Upper lobe of left lung (tissue), 6 donors: Measurements from ENCODE around the gene ADAP1. TPM values are rescaled to one million over a fixed set of nuclear protein-coding genes. Genes with fewer than 3 reads are reported as not detected.

Experiments used
- ATAC-seq, 2 donors: fragments of 200-7000 bp; cut with Tn5 transposase; one replicate each; pipeline ENCODE4 v1.9.1; 2022; ENCODE audit warnings: mild to moderate bottlenecking in 2 of 2, moderate library complexity in 2 of 2; ENCODE audit not compliant: low FRiP score in 2 of 2
- DNase-seq, 2 donors: peaks; one replicate each; pipeline ENCODE4 v3.0.0-alpha.2; 2019 to 2020
- H3K27ac ChIP-seq, 4 donors: fragments of 200-600 bp; sonication (generic); one replicate each; pipeline ENCODE4 v1.5.1; 2016 to 2019
- H3K27me3 ChIP-seq, 4 donors: fragments of 200-600 bp; sonication (generic); one replicate each; pipeline ENCODE4 v1.5.1; 2017 to 2019
- H3K36me3 ChIP-seq, 4 donors: fragments of 200-600 bp; sonication (generic); one replicate each; pipeline ENCODE4 v1.5.1; 2016 to 2019
- H3K4me1 ChIP-seq, 4 donors: fragments of 200-600 bp; sonication (generic); one replicate each; pipeline ENCODE4 v1.5.1; 2018 to 2019
- H3K4me3 ChIP-seq, 4 donors: fragments of 200-600 bp; sonication (generic); one replicate each; pipeline ENCODE4 v1.5.1; 2017 to 2019; ENCODE audit warnings: mild to moderate bottlenecking in 2 of 4, moderate library complexity in 1 of 4
- H3K9me3 ChIP-seq, 4 donors: fragments of 200-600 bp; sonication (generic); one replicate each; pipeline ENCODE4 v1.5.1; 2018 to 2019
- CTCF ChIP-seq, 6 experiments: fragments of 450-650 bp in 4 of 6; fragments of 200-600 bp in 2 of 6; sonication (generic) in 2 of 6; IDR thresholded peaks; one replicate each; pipeline ENCODE4 v1.5.1; 2016 to 2019; ENCODE audit warnings: antibody characterized with exemption in 6 of 6
- EP300 ChIP-seq, 4 donors: sonication (generic); formaldehyde crosslinking; IDR thresholded peaks; one replicate each; pipeline ENCODE4 v1.5.1; 2017; ENCODE audit warnings: antibody characterized with exemption in 4 of 4, control low read depth in 2 of 4
- POLR2A ChIP-seq, 4 donors: fragments of 450-650 bp; IDR thresholded peaks; one replicate each; pipeline ENCODE4 v1.5.1; 2016 to 2017; ENCODE audit warnings: antibody characterized with exemption in 4 of 4, mild to moderate bottlenecking in 2 of 4
- POLR2AphosphoS5 ChIP-seq, 2 donors: sonication (generic); formaldehyde crosslinking; IDR thresholded peaks; one replicate each; pipeline ENCODE4 v1.5.1; 2017; ENCODE audit warnings: antibody characterized with exemption in 2 of 2
- WGBS, 2 donors: methylation state at CpG; one replicate each; pipeline ENCODE4 v1.1.5; 2017 to 2018; 5-methylcytosine and 5-hydroxymethylcytosine counted together
- total RNA-seq, 6 donors: library from RNA; depleted of rRNA in 4 of 6; stranded (reverse); fragments of >200 nt in 4 of 6; gene quantifications; one replicate each; pipeline versions ENCODE4 v1.1.0 to v1.2.1, GENCODE V29; 2016 to 2021
- donor health status: DM: no; HTN: no; CAD: no; lungs with moderate emphysema.
- donor health status: DM: no; HTN: yes; CAD: no; lungs with severe emphysema.

The ADAP1 gene
- total RNA-seq, 6 donors from 2014 or later: 31.0 to 109 (median 37.5) TPM

DNA sequence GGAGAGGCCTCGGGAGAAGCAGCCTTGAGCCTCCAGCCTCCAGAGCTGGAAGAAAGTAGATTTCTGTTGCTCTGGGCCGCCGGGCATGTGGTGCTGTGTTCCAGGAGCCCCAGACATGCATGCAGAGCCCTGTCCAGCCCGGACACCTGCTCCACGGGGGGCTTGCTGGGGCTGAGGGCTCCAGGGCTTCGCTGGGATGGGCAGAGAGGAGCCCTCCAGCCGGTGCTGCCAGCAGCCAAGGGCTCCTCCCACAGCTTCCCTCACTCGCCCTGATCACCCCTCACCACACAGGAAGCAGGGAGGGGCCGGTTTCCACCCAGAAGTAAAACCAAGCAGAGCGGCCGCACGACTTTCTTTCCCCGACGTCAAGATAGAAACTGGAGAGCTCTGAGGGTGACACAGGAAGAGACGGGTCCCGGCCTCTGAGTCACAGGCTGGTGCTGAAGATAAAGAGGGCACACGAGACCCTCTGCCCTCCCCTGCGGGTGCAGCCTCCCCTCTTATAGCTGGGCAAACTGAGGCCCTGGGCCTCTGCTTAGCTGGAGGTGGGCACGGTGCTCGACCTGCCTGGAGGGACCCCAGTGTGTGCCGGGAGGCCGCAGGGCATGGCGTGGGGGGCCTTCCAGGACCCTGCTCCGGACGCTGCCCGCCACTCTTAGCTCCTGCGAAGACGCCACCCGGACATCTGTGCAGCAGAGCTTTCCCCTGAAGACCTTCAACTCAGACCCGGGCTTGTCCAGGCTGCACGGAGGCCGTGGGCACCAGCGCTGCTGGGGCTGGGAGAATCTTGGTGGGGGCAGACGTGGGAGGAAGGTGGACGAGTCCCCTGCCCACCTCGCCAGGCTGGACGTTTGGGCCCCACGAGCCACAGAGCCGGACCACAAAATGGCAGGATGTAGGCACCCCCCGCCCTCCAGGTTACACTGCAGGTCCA lies 31.1 kb downstream of the ADAP1 start:
- Histone ChIP-seq H3K27me3 (no peaks in the 10 kb centered on the region), H3K36me3 (no peaks in the 10 kb centered on the region), H3K9me3 (no peaks in the 10 kb centered on the region), H3K27ac (peak overlapping the region; percentile 39 to 81 (median 72)), H3K4me1 (peaks cover 7 to 37% (median 31%) of the 10 kb centered on the region in 4 donors), H3K4me3 (peak overlapping the region in 3 of 4 donors; percentile 10 to 36 (median 34))
- DNase-seq (peak; percentile 77 to 86), ATAC-seq (peak; percentile 61 to 74)
- TF ChIP-seq POLR2A (IDR thresholded peaks at IDR 0.05) (peak in 1 of 4 donors; percentile 21), POLR2AphosphoS5 (IDR thresholded peaks at IDR 0.05) (peak; percentile 8 to 50), CTCF (IDR thresholded peaks at IDR 0.05) (peak in 1 of 6 experiments; percentile 8), EP300 (IDR thresholded peaks at IDR 0.05) (no peak)
- WGBS, 2 donors: 57 to 58% methylated on average over 4 to 37 of the region's 40 CpGs

GRCh38 chr7:922334-923107 lies 32.0 kb downstream of the ADAP1 start:
- Histone ChIP-seq H3K9me3 (no peaks in the 10 kb centered on the region), H3K27ac (peak overlapping the region; percentile 39 to 81 (median 72)), H3K4me3 (peak overlapping the region in 3 of 4 donors; percentile 10 to 36 (median 34)), H3K27me3 (no peaks in the 10 kb centered on the region), H3K36me3 (no peaks in the 10 kb centered on the region), H3K4me1 (peaks cover 7 to 37% (median 29%) of the 10 kb centered on the region in 4 donors)
- ATAC-seq (no peak), DNase-seq (peak; percentile 19 to 54)
- no peak for TF ChIP-seq CTCF (IDR thresholded peaks at IDR 0.05)
- no peak for TF ChIP-seq POLR2AphosphoS5 (IDR thresholded peaks at IDR 0.05)
- TF ChIP-seq EP300 (IDR thresholded peaks at IDR 0.05): no peak
- TF ChIP-seq POLR2A (IDR thresholded peaks at IDR 0.05): no peak
- WGBS, 2 donors: 59 to 74% methylated on average over 19 to 23 of the region's 29 CpGs

DNA sequence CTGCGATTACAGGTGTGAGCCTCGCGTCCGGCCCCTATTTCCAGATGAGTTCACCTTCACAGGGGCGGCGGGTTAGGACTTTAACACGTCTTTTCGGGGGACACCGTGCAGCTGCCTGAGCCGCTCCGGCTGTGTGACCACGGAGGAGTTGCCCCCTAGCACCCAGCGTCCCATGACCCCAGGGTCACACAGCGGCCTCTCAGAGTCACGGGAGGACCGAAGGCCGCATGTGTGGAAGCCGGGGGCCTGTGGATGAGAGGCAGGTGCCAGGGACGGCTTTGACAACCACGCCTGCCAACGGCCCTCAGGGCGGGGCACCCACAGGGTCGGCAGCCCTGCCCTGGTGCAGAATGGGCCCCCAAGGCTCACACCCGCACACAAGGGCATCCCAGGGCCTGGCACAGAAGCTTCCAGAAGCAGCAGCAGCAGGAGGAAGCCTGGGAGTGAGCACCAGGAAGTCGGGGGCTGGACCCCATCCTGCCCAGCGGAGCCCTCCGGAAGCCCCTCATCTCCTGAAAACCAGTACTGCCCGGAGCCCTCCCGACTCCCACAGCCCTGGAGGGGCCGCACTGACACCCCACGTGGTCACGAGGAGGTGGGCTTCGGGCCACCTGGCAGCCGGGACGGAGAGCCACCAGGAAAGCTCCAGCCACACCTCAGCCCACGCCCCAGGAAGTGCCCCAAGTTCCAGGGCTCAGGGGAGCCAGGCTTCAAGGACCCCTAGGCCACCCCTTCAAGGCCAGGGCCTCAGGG lies 32.7 kb downstream of the ADAP1 start:
- no peaks in the 10 kb centered on the region for H3K36me3 ChIP-seq
- peak; percentile 19 to 77 for DNase-seq
- no peaks in the 10 kb centered on the region for H3K27me3 ChIP-seq
- H3K27ac ChIP-seq: peak overlapping the region in 2 of 4 donors; percentile 19 to 76
- 72 to 73% methylated on average over 25 to 35 of the region's 36 CpGs for WGBS, 2 donors
- H3K4me3 ChIP-seq: peak overlapping the region in 2 of 4 donors; percentile 3 to 34
- H3K4me1 ChIP-seq: peaks cover 7 to 37% (median 29%) of the 10 kb centered on the region in 4 donors
- no peak for TF ChIP-seq POLR2A (IDR thresholded peaks at IDR 0.05)
- no peak for TF ChIP-seq CTCF (IDR thresholded peaks at IDR 0.05)
- no peak for TF ChIP-seq EP300 (IDR thresholded peaks at IDR 0.05)
- TF ChIP-seq POLR2AphosphoS5 (IDR thresholded peaks at IDR 0.05): no peak
- no peaks in the 10 kb centered on the region for H3K9me3 ChIP-seq
- ATAC-seq: no peak

DNA sequence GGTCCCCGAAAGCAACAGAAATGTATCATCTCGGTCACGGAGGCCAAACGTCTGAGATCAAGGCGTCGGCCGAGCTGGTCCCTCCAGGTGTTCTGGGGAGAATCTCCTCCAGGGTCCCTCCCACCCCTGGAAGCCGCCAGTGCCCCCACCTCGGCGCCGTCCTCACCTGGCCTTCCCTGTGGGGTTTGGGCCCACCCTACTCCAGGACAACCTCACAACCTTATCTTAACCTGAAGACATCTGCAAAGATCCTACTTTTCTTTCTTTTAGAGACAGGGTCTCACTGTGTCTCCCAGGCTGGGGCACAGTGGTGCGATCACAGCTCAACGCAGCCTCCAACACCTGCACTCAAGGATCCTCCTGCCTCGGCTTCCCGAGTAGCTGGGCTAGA lies 33.4 kb downstream of the ADAP1 start:
- Histone ChIP-seq H3K27me3 (no peaks in the 10 kb centered on the region), H3K27ac (no peak overlapping the region), H3K4me1 (peaks cover 7 to 36% (median 28%) of the 10 kb centered on the region in 4 donors), H3K36me3 (no peaks in the 10 kb centered on the region), H3K9me3 (no peaks in the 10 kb centered on the region), H3K4me3 (no peak overlapping the region)
- 95 to 96% methylated on average over 15 of the region's 15 CpGs for WGBS, 2 donors
- TF ChIP-seq POLR2A (IDR thresholded peaks at IDR 0.05) (no peak), EP300 (IDR thresholded peaks at IDR 0.05) (no peak), CTCF (IDR thresholded peaks at IDR 0.05) (no peak), POLR2AphosphoS5 (IDR thresholded peaks at IDR 0.05) (no peak)
- ATAC-seq (no peak), DNase-seq (peak in 1 of 2 donors; percentile 63)
